Smooth muscle cell (in vitro differentiated cells): Measurements from ENCODE around the gene SOX9. TPM values are rescaled to one million over a fixed set of nuclear protein-coding genes. Genes with fewer than 3 reads are reported as not detected.

Experiments used
- DNase-seq: peaks from one replicate; lab custom pipeline; 2025; ENCODE audit not compliant: unreplicated experiment; lab: John Stamatoyannopoulos, UW
- H2AFZ ChIP-seq: fragments of 200-600 bp; sonication (generic); 2 replicates; pipeline ENCODE4 v1.6.0; 2016; ENCODE audit warnings: antibody characterized with exemption, low read depth, mild to moderate bottlenecking
- H3F3A ChIP-seq: fragments of 200-600 bp; sonication (generic); 2 replicates; pipeline ENCODE4 v1.6.0; 2017; ENCODE audit warnings: antibody characterized with exemption, low read depth
- H3K27ac ChIP-seq: fragments of 200-600 bp; sonication (generic); 2 replicates; pipeline ENCODE4 v1.5.1; 2016; ENCODE audit warnings: low read depth, mild to moderate bottlenecking
- H3K27me3 ChIP-seq: fragments of 200-600 bp; sonication (generic); 2 replicates; pipeline ENCODE4 v1.6.1; 2016; ENCODE audit warnings: low read depth, mild to moderate bottlenecking
- H3K36me3 ChIP-seq: fragments of 200-600 bp; sonication (generic); 2 replicates; pipeline ENCODE4 v1.5.1; 2016; ENCODE audit warnings: low read depth
- H3K4me1 ChIP-seq: fragments of 200-600 bp; sonication (generic); 2 replicates; pipeline ENCODE4 v1.5.1; 2016; ENCODE audit warnings: low read depth
- H3K4me2 ChIP-seq: fragments of 200-600 bp; sonication (generic); 2 replicates; pipeline ENCODE4 v1.6.0; 2016; ENCODE audit warnings: mild to moderate bottlenecking
- H3K4me3 ChIP-seq: fragments of 200-600 bp; sonication (generic); 2 replicates; pipeline ENCODE4 v1.5.1; 2016; ENCODE audit warnings: mild to moderate bottlenecking
- H3K79me2 ChIP-seq: fragments of 200-600 bp; sonication (generic); 2 replicates; pipeline ENCODE4 v1.6.0; 2016; ENCODE audit warnings: low read depth, mild to moderate bottlenecking
- H3K9ac ChIP-seq: fragments of 200-600 bp; sonication (generic); 2 replicates; pipeline ENCODE4 v1.6.0; 2016; ENCODE audit warnings: low read depth
- H3K9me3 ChIP-seq: fragments of 200-600 bp; sonication (generic); replicated peaks from 2 replicates; pipeline ENCODE4 v1.5.1; 2016; ENCODE audit warnings: low read depth
- H4K20me1 ChIP-seq: fragments of 200-600 bp; sonication (generic); 2 replicates; pipeline ENCODE4 v1.6.0; 2016; ENCODE audit warnings: low read depth
- CTCF ChIP-seq: fragments of 200-600 bp; sonication (generic); IDR thresholded peaks from 2 replicates; pipeline ENCODE4 v1.5.1; 2017; ENCODE audit warnings: borderline replicate concordance, mild to moderate bottlenecking, antibody characterized with exemption; ENCODE audit not compliant: insufficient read depth, poor library complexity, severe bottlenecking
- WGBS: methylation state at CpG from one replicate; pipeline ENCODE4 v1.1.7; 2016; ENCODE audit warnings: low lambda C conversion rate; 5-methylcytosine and 5-hydroxymethylcytosine counted together
- polyA plus RNA-seq: library from polyadenylated mRNA; unstranded; fragments of >200 nt; fragmentation: Nextera tagmentation; extraction: Ambion mirVana; gene quantifications from 2 replicates; pipeline ENCODE4 v1.2.1, GENCODE V29; 2016
- total RNA-seq: library from RNA; depleted of rRNA; stranded (reverse); fragments of >200 nt; gene quantifications from 2 replicates; pipeline ENCODE4 v1.2.3, GENCODE V29; 2014

SOX9 gene
- total and polyA plus RNA-seq, 2 experiments from 2014 or later: 19.8 to 26.6 TPM

- no peak for DNase-seq
- Histone ChIP-seq H3K9ac (no peak overlapping the region), H4K20me1 (no peaks in the 10 kb centered on the region), H3K4me2 (no peak overlapping the region), H3K79me2 (no peaks in the 10 kb centered on the region), H3K36me3 (no peaks in the 10 kb centered on the region), H3F3A (no peaks in the 10 kb centered on the region), H3K9me3 (no peaks in the 10 kb centered on the region), H3K4me3 (no peak overlapping the region), H3K4me1 (peaks cover 8% of the 10 kb centered on the region), H2AFZ (no peak overlapping the region), H3K27me3 (no peaks in the 10 kb centered on the region), H3K27ac (no peak overlapping the region)
- TF ChIP-seq CTCF: no peak
- 79% methylated on average over 12 of the region's 12 CpGs for WGBS
Measured at GRCh38 chr17:72165867-72166439, 45.1 kb downstream of the SOX9 start.

GRCh38 chr17:72167593-72167992, 46.8 kb downstream of the SOX9 start:
- Histone ChIP-seq H2AFZ (no peak overlapping the region), H4K20me1 (no peaks in the 10 kb centered on the region), H3F3A (no peaks in the 10 kb centered on the region), H3K4me1 (peaks cover 14% of the 10 kb centered on the region), H3K4me2 (no peak overlapping the region), H3K36me3 (no peaks in the 10 kb centered on the region), H3K9me3 (no peaks in the 10 kb centered on the region), H3K4me3 (no peak overlapping the region), H3K79me2 (no peaks in the 10 kb centered on the region), H3K27ac (no peak overlapping the region), H3K27me3 (no peaks in the 10 kb centered on the region), H3K9ac (no peak overlapping the region)
- TF ChIP-seq CTCF: no peak
- DNase-seq: no peak
- WGBS: 57% methylated on average over 2 of the region's 2 CpGs

GRCh38 chr17:72169823-72170222, 49.0 kb downstream of the SOX9 start:
- 96% methylated on average over 4 of the region's 4 CpGs for WGBS
- Histone ChIP-seq H4K20me1 (no peaks in the 10 kb centered on the region), H3K79me2 (no peaks in the 10 kb centered on the region), H3K36me3 (no peaks in the 10 kb centered on the region), H3K4me1 (peaks cover 14% of the 10 kb centered on the region), H3K4me3 (no peak overlapping the region), H3K27me3 (no peaks in the 10 kb centered on the region), H3K9me3 (no peaks in the 10 kb centered on the region), H3K9ac (no peak overlapping the region), H3K27ac (no peak overlapping the region), H2AFZ (no peak overlapping the region), H3F3A (no peaks in the 10 kb centered on the region), H3K4me2 (no peak overlapping the region)
- DNase-seq: no peak
- no peak for TF ChIP-seq CTCF
